HPDE6-E6E7 (cell line): ENCODE data around the gene SHISAL1.
A peak's percentile ranks its signal among the peaks of the same experiment; 100 is the strongest.

Experiments used
- DNase-seq: peaks from one replicate; pipeline ENCODE4 v3.0.0; 2011; ENCODE audit warnings: missing footprints; ENCODE audit errors: extremely low spot score

Gene SHISAL1

GRCh38 chr22:44342347-44342956 lies 29.7 kb upstream of the SHISAL1 start:
- no peak for DNase-seq

GRCh38 chr22:44341431-44342346 lies 28.9 kb upstream of the SHISAL1 start:
- no peak for DNase-seq

- no peak for DNase-seq
These were observed 27.8 kb upstream of the SHISAL1 start for GRCh38 chr22:44340271-44341239.

GRCh38 chr22:44338906-44339305 lies 26.2 kb upstream of the SHISAL1 start:
- no peak for DNase-seq

GRCh38 chr22:44338177-44338810 lies 25.5 kb upstream of the SHISAL1 start:
- no peak for DNase-seq

GRCh38 chr22:44337678-44338004 lies 24.9 kb upstream of the SHISAL1 start:
- DNase-seq = peak; percentile 34

- DNase-seq = no peak
These were observed 24.4 kb upstream of the SHISAL1 start for GRCh38 chr22:44336962-44337677.

- DNase-seq = no peak
These were observed 23.4 kb upstream of the SHISAL1 start for GRCh38 chr22:44335903-44336803.

GRCh38 chr22:44335066-44335839 lies 22.5 kb upstream of the SHISAL1 start:
- DNase-seq = no peak

- no peak for DNase-seq
These were observed 21.3 kb upstream of the SHISAL1 start for GRCh38 chr22:44333847-44334635.

GRCh38 chr22:44332946-44333345 lies 20.2 kb upstream of the SHISAL1 start:
- DNase-seq = no peak

GRCh38 chr22:44331881-44332714 lies 19.3 kb upstream of the SHISAL1 start:
- no peak for DNase-seq

GRCh38 chr22:44330744-44331660 lies 18.3 kb upstream of the SHISAL1 start:
- DNase-seq = no peak

GRCh38 chr22:44330188-44330743 lies 17.5 kb upstream of the SHISAL1 start:
- no peak for DNase-seq

GRCh38 chr22:44329179-44329796 lies 16.5 kb upstream of the SHISAL1 start:
- DNase-seq = no peak

GRCh38 chr22:44328762-44329161 lies 16.0 kb upstream of the SHISAL1 start:
- no peak for DNase-seq
